NCI-H345 (cell line): ENCODE measurements around the gene APLP1.
"Not testable (repeated sequence)": the region's sequence is repeated elsewhere in the genome, so short reads cannot be mapped to it uniquely, and the experiment has no call there.

Experiments used
- DNase-seq: peaks from one replicate; lab custom pipeline; 2025; lab: John Stamatoyannopoulos, UW

APLP1 gene

GRCh38 chr19:35868172-35868822 is at the start of gene APLP1:
APLP1 (plus strand) TSS chr19:35868574; CDS start chr19:35868637, 63 bp downstream.
- peak; percentile 96 for DNase-seq

GRCh38 chr19:35822579-35822978 is 45.8 kb upstream of the APLP1 start:
- no peak for DNase-seq

- DNase-seq: no peak
Observed at GRCh38 chr19:35824150-35824549, 44.2 kb upstream of the APLP1 start.

- no peak for DNase-seq
Observed at GRCh38 chr19:35828692-35829301, 39.6 kb upstream of the APLP1 start.

GRCh38 chr19:35830986-35831385 is 37.4 kb upstream of the APLP1 start:
- DNase-seq: no peak

- DNase-seq: no peak
Observed at GRCh38 chr19:35832054-35832453, 36.3 kb upstream of the APLP1 start.

GRCh38 chr19:35833972-35834371 is 34.4 kb upstream of the APLP1 start:
- DNase-seq: no peak

GRCh38 chr19:35836096-35836495 is 32.3 kb upstream of the APLP1 start:
- not testable (repeated sequence) for DNase-seq

- DNase-seq: no peak
Observed at GRCh38 chr19:35841961-35842595, 26.3 kb upstream of the APLP1 start.

GRCh38 chr19:35842666-35843272 is 25.6 kb upstream of the APLP1 start:
- DNase-seq: no peak

GRCh38 chr19:35843676-35844481 is 24.5 kb upstream of the APLP1 start:
- no peak for DNase-seq

GRCh38 chr19:35844482-35845214 is 23.7 kb upstream of the APLP1 start:
- DNase-seq: no peak

GRCh38 chr19:35845215-35846037 is 22.9 kb upstream of the APLP1 start:
- DNase-seq: peak; percentile 65

- peak; percentile 80 for DNase-seq
Observed at GRCh38 chr19:35846038-35846668, 22.2 kb upstream of the APLP1 start.

- DNase-seq: no peak
Observed at GRCh38 chr19:35847911-35848310, 20.5 kb upstream of the APLP1 start.

GRCh38 chr19:35848486-35848885 is 19.9 kb upstream of the APLP1 start:
- DNase-seq: no peak

- no peak for DNase-seq
Observed at GRCh38 chr19:35848919-35849505, 19.4 kb upstream of the APLP1 start.

GRCh38 chr19:35851213-35852028 is 17.0 kb upstream of the APLP1 start:
- DNase-seq: peak; percentile 56
